HG03558 (cell line): Measurements from ENCODE around the gene MARCHF6.
"Not testable (repeated sequence)": the region's sequence is repeated elsewhere in the genome, so short reads cannot be mapped to it uniquely, and the experiment has no call there.

Source experiments
- ATAC-seq: cut with Tn5 transposase; IDR thresholded peaks from one replicate; pipeline ENCODE4 v1.9.1; 2021; ENCODE audit warnings: moderate number of reproducible peaks; ENCODE audit not compliant: unreplicated experiment; ENCODE audit errors: extremely low read depth

The MARCHF6 gene

DNA sequence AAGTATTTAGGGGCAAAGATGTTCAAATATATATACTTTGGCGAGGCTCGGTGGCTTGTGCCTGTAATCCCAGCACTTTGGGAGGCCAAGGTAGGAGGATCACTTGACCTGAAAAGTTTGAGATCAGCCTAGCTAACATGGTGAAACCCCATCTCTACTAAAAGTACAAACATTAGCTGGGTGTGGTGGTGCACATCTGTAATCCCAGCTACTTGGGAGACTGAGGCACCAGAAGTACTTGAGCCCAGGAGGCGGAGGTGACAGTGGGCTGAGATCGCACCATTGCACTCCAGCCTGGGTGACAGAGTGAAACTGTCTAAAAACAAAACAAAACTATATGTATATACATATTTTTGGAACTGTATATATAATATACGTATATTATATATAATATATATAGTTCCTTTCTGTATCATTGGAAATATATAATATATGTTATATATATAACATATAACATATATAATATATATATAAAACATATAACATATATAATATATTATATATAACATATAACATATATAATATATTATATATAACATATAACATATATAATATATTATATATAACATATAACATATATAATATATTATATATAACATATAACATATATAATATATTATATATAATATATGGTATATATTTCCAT is 8.9 kb upstream of the MARCHF6 start:
- not testable (repeated sequence) for ATAC-seq

DNA sequence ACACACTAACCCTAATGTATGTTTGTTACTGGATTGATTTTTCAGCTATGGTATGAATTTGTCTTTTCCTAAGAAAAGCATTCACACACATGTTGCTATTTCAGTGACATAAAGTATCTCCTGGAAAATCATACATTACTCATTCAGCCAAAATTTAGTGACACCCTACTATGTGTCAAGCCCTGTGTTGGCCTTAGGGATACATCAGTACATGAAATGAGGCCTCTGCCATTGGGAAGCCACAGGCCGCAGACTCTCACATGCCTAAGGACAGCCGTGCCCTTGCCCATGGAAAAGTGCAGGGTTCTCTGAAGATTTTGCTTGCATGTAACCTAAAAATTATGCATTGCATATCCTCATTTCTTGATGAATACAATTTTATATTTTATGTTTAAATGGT is 5.2 kb upstream of the MARCHF6 start:
- no peak for ATAC-seq

DNA sequence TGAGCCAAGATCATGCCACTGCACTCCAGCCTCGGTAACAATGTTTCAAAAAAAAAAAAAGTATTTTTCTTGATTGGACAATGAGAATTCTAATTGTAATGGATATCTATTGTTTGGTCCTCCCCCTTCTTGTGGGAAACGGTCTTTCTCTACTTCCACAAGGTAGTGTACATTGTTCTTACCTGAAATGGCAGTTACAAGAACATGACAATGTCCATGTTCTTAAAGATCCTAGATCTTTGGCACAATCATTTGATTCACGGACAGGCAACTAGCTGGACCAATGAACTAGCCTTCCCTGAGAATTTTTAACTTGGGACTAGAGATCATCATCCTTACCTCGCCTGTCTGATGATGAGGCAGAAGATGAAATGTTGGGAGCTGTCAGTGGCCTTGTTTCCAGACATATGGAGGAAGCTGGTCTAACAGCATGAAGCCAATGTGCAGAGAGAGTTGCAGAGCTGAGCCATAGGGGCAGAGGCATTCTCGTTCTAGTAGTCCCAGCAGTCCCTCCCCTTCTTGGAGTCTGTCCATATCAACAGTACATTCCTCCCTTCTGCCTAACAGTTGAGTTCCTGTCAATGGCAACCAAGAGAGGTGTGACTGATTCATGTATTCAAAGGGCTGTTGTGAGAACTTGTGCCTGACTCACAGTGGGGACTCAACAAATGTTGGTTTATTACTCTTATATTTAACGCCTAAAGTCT is 2.1 kb upstream of the MARCHF6 start:
- no peak for ATAC-seq

DNA sequence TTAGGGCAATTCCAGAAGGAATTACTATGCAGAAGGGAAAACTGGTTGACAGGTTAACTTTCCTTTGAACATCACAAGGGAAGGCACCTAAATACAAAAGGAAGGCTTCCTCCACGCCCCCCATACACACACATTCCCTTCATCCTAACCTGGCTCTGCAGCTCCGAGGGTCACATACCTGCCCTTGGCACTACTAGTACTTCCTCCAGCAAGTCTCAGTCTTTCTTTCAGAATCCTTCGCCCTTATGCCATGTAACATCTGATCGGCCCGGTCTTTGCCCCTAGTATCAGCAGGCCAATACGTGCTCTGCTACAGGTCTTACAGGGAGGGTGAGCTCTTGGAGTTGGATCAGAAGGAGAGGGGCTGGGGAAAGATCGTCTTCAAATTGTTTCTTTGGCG is 1.6 kb upstream of the MARCHF6 start:
- no peak for ATAC-seq

DNA sequence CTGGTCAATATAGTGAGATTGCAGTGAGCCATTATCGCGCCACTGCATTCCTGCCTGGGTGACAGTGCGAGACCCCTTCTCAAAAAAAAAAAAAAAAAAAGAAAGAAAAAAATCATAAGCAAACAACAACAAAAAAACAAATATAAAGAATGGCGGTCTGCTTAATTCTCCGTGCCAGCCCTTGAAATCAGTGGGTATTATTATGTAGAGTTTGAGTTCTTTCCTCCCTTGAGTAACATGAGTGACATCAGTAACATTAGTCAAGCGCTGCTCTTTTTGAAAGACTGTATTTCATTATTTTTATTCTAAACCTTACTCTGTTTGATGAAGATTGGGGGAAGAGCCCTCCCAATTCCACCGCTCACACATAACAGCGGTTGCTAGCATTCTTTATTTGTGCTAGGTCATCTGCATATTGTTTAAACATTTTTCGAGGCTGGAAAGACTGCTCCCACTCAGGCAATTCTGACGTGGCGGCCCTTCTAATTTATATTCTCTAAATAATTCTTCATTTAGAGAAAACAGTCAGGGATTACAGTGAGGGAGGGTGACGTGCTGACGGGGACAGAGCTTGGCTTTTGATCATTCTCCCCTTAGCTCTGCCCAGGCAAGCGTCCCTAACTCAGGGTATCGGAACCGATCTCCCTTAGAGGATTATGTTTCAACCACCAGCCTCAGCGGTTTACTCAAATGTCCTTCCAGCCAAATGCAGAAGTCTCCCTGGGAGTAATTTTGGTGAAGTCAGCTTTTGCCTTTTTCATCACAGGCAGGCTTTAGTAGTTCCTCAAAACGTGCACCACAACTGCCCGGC is 860 bp upstream of the MARCHF6 start:
- ATAC-seq, result no peak

DNA sequence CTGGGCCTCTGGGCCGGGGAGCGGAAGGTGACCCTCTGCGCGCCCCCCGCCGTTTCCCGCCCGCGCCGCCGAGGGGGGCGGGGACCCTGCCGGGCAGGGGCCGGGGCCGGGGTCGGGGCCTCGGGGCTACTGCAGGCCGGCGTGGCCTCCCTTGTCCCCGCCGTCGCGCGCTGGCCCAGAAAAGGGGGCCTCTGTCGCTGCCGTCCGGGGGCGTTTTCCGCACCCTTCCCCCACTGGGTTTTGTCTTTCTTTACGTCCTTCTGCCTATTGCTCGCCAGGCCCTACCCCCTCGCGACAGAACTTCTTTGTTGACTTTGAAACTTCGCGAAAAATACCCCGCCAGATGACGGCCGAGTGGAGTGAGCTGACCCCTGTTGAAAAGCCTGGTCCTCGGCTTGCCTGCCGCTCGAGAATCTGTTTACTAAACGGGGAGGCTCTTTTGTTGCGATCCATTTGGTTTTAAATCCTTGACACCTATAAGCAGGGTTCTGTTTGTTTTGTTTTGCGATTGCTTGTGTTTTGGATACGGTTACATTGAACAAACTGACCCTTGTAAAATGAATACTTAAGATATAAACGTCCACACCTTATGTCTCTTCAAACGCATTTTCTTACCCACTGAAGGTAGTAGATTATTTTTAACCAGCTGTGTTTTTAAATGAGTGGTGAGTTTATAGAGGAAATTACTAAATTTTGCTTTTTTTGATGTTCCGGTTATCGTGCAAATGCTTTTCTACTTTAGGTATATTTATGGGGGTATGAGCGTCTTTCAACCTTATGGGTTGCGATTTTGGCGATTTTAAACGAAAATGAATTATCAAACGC is 765 bp downstream of the MARCHF6 start:
- peak; percentile 1 for ATAC-seq

DNA sequence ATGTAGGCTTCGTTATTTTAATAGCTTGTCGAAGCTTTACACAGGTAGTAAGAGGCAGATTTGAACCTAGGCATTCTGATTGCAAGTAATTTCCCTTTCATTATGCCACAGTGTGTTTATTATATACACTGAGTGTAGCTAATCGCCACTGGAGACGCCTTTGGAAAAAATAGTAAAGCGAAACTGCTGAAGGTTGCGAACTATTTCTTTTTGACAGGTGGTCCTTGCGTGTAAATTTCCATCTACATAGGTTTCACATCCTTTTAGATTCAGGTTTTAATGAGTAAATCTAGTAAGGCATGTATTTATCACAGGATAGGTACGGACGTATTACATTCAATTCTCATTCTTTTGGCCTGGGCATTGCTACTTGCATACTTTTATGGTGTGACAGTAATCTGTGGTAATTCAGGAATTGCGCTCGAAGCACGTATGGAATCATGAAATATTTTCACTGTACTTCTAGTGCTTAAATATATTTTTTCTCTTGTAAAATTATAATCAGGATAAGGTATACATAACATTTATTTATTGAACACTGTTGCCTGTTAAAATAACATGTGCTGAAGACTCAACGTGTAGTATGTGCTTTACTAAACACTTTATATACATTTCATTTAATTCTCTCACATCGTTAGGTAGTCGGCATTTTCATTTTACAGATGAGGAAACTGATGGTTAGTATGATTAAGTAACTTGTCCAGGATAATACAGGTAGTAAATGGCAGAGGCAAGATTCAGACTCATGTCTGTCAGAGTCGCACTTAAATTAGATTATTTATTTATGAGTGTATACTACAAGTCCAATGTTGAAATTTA is 1.8 kb downstream of the MARCHF6 start:
- no peak for ATAC-seq

DNA sequence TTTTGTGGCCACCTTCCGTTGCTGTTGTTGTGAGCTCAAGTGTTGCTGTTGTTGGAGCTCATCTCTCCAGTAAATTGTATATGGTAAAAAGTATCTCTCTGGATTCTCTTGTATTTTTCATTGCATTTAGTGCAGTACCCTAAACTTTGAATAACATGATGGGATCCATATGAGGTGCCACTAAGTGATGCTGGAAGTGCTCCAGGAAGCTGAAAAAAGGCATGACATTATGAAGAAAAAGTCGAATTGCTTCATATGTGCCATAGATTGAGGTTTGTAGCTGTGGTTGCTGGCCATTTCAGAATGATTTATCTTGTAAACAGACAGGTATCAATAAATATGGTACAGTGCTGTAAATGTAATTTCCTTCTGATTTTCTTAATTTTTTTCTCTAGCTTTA is 5.5 kb downstream of the MARCHF6 start:
- no peak for ATAC-seq

DNA sequence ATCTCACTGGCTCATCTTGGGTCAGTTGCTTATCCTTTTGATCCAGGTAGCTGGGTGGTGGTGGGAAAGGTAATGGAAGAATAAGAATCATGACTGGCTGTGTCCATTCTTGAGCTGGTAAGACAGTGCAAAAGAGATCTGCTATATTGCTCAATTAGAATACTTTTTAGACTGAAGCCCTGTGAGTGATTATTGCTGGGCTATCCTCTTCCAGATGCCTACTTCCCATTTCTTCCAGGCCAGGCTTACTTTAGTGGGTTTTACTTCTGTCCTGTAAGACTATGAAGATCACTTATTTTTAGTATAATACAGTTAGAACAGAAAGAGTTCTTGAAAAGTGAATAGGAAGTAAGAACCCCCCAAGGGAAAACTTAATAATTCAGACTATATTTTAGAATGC is 7.2 kb downstream of the MARCHF6 start:
- ATAC-seq, result no peak

DNA sequence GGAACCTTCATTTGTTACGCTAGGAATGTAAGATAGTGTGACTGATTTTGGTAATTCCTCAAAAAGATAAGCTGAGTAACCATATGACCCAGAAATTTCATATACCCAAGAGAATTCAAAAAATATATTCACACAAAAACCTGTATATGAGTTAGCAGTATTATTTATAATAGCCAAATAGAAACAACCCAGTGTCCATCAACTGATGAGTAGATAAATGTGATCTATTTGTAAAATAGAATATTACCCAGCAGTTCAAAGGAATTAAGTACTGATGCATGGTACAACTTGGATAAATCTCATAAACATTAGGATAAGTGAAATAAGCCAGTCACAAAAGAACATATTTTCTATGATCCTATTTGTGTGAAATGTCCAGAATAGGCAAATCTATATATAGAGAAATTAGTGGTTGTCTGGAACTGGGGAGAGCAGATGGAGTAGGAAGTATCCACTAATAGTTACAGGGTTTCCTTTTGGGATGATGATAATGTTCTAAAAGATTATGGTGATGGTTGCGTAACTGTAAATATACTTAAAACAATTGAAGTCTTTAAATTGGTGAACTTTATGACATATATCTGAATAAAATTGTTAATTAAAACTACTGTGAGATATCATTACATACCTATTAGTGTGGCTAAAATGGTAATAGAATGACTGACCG is 10.2 kb downstream of the MARCHF6 start:
- no peak for ATAC-seq

DNA sequence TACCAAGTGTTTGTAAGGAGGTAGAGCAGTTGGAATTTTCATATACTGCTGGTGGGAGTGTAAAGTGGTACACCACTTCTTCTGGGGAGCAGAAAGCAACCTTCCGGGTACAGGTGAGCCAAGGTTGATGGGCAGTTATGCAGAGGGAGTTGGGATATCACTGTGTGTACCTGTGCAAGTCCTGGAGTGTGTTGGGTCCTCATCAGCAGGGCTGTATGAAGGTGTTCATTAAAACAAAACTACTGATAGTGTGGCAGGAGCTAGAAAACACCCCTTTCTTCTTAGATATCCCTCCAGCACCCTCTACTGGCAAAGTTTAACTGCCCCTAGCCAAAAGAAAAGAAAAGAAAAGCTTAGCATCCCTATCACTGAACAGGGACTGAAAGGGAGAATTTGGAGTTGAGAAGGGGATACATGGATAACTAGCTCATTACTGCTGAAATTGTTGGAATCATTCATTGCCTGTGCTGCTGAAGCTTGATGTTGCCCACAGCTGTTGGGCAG is 10.7 kb downstream of the MARCHF6 start:
- ATAC-seq, result no peak

DNA sequence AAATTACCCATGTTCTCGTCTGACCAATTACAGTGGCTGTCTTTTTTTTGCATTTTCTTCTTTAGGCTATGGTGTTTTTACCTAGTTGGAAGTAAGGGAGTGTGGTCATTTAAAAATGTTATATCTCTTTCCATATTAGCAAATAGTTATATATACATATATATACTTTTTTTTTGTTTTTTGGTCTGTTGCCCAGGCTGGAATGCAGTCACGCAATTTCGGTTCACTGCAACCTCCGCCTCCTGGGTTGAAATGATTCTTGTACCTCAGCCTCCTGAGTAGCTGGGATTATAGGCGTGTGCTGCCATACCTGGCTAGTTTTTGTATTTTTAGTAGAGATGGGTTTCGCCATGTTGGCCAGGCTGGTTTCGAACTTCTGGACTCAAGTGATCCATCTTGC is 12.3 kb downstream of the MARCHF6 start:
- no peak for ATAC-seq

DNA sequence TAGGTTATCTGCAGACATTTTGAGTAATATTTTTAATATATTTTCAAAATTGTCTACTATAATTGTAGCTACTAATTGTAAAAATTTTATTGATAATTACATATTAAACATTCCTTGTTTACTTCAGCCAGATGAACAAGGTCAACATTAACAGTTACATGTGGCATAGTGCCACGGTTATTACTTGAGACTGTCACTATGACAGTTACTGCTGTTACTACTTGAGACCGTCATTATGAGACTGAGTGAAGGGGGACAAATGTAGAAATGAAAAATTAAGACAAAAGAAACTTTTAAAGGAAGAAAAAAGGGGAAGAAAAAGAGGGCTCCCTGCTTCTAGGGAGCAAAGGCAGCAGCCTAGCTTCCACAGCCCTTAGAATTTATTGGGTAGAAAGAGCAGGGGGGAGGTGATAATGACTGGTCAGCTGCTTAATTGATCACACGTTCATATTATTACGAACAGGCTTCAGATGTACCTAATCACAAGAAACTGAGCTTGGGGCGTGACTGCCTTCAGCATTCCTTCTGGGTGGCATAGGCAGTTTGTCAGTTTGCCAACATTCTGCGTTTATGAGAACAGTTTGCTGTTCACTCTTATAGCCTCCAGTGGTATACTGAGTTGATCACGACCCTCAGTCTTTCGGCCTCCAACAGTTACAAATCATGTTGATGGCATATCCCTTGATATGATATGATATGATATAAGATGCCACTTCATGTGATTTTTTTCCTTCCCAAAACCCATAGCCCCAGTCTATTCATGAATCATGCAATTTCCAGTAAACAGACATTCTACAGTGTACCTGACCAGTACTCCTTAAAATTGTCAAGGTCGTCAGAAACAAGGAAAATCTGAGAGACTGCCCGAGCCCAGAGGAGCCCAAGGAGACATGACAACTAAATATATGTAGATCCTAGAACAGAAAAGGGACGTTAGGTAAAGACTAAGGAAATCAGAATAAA is 13.1 kb downstream of the MARCHF6 start:
- ATAC-seq, result no peak

DNA sequence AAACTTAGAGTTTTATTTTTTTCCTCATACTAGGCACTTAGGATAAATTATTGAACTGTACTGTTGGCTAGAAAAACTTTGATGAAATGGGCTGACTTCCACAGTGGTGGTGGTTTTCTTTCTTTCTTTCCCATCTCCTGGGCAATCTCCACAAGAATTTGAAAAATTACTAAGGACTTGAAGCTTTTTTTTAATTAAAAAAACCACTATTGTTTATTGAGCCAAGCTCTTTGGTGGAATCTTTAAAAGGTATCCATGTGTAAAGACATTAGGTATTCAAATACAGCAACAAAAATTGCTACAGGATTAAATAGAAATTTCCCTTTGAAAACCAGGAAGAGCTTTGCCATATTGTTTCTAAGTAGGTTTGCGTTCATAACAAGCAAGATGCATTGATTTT is 14.1 kb downstream of the MARCHF6 start:
- no peak for ATAC-seq

DNA sequence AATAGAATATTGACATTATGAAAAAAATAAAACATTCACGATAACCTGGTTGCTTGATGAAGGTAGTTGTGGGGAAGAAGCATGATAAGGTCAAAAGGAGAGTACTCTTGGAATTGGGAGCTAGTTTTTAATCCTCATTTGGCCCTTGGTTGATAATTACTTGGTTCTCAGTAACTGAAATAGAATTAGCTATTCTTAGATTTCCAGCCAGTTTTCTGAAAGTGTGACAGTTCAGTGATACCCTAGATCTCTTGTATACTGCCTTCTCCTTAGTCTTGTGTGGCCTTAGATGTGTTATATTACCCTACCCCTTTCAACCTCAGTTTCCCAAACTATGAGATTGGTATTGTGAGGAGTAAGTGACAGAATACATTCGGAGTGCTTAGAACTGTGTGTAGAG is 17.4 kb downstream of the MARCHF6 start:
- no peak for ATAC-seq

DNA sequence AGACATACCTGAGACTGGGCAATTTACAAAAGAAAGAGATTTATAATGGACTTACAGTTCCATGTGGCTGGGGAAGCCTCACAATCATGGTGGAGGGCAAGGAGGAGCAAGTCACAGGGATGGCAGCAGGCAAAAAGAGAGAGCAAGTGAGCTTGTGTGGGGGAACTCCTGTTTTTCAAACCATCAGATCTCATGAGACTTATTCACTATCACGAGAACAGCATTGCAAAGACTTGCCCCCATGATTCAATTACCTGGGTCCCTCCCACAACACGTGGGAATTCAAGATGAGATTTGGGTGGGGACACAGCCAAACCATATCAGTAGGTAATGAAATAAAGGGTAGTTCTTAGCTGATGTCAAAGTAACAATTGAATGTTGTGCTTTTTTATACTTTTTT is 17.9 kb downstream of the MARCHF6 start:
- not testable (repeated sequence) for ATAC-seq

DNA sequence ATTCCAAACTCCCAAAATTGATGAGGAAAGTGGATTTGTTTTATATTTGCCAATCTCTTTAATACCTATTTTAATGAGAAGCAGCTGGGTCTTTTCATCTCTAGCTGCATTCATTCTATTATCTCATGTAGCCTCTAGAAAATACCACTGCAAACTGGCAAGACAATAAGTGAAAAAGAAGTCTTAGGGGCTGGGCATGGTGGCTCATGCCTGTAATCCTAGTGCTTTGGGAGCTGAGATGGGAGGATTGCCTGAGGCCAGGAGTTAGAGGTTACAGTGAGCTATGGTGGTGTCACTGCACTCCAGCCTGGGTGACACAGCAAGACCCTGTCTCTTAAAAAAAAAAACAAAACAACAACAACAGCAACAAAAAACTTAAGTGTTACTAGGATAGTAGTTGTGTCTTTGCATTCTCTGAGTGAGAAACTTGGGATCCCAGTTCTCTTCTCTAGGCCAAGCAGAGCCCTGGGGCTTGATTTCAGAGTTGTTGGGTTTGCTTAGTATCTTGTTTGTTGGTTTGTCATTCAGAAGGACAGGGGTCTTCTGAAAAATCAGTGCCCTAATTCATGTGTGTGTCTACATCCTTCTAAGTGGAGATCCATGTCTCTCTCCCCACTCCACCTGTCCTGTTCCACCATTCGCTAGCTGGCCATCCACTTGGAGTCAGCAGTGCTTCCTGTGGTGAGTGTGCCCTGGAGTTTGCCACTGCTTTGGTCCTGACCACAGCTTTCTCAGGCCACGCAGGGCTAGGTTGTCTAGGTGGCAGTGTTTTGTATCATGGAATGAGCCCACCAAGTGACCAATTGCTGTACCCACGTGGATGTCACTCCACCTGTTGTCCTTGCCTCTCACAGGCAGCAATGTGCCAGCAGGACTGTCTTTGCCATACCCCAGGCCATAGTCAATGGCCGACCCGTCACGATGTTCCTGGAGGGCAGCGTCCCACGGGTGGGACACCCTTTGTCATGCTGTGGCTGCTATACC is 19.5 kb downstream of the MARCHF6 start:
- no peak for ATAC-seq
